SW480 (cell line): Measurements from ENCODE around the gene SLBP.
"Not testable (repeated sequence)": the region's sequence is repeated elsewhere in the genome, so short reads cannot be mapped to it uniquely, and the experiment has no call there.

Experiments
- DNase-seq: peaks from one replicate; pipeline ENCODE4 v3.0.0-alpha.2; 2016; ENCODE audit warnings: low spot score

SLBP gene

DNA sequence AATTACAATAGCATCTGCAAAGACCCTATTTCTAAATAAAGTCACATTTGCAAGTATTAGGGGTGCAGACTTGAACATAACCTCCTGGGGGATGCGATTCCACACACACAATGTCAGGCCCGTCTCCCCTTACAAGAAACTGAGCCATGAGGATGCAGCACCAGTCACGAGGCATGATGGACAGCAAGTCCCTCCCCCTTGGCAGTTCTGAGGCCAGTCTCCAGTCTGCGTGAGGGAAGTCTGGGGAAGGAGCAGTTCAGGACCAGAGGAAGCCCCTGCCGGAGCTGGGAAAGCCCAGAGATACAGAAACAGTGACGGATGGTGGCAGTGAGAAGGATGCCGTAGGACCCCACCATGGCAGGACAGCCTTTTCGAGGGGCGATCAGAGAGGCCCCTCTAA lies 37.4 kb downstream of the SLBP start:
- no peak for DNase-seq

DNA sequence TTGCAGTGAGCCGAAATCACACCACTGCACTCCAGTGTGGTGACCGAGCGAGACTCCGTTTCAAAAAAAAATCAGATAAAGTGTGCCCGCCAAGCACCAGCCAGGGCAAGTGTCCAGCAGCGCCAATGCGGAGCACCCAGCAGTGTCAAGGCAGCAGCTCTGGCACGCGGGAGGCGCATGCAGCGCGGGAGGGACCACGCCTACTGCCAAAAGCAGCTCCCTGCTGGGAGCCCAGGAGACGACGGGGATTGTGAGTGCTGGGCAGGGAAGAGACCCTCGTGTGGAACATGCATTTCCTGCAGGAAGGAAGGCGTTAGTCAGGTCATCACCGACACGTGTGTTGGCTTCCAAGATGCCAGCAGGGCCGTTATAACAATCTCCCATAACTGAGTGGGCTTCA lies 38.4 kb downstream of the SLBP start:
- DNase-seq: no peak

DNA sequence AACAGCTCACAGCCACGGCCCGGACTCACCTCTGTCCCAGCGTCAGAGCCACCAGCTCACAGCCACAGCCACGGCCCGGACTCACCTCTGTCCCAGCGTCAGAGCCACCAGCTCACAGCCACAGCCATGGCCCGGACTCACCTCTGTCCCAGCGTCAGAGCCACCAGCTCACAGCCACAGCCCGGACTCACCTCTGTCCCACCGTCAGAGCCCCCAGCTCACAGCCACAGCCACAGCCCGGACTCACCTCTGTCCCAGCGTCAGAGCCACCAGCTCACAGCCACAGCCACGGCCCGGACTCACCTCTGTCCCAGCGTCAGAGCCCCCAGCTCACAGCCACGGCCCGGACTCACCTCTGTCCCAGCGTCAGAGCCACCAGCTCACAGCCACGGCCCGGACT lies 41.1 kb downstream of the SLBP start:
- DNase-seq: not testable (repeated sequence)

GRCh38 chr4:1670279-1670678 lies 41.8 kb downstream of the SLBP start:
- DNase-seq: no peak

GRCh38 chr4:1669850-1670249 lies 42.3 kb downstream of the SLBP start:
- DNase-seq: no peak

GRCh38 chr4:1669270-1669669 lies 42.8 kb downstream of the SLBP start:
- DNase-seq: no peak

GRCh38 chr4:1668488-1668840 lies 43.7 kb downstream of the SLBP start:
- no peak for DNase-seq

DNA sequence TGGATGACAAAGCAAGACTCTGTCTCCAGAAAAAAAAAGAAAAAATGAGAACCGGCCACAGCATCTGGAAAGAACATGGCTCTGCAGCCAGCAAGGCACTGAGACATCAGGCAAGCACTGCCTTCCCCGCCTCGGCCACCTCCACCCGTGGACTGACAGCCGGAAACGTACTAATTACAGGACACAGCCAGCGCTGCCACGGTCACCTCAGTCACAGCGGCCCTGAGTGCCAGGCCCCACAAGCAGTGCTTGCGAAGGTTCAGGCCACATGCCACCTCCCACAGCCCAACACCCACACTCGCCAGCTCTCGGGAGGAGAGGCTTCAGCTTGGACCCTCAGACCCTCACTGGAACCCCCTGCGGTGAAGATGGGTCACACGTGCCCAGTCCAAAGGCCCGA lies 44.8 kb downstream of the SLBP start:
- no peak for DNase-seq

GRCh38 chr4:1666391-1666790 lies 45.7 kb downstream of the SLBP start:
- no peak for DNase-seq

DNA sequence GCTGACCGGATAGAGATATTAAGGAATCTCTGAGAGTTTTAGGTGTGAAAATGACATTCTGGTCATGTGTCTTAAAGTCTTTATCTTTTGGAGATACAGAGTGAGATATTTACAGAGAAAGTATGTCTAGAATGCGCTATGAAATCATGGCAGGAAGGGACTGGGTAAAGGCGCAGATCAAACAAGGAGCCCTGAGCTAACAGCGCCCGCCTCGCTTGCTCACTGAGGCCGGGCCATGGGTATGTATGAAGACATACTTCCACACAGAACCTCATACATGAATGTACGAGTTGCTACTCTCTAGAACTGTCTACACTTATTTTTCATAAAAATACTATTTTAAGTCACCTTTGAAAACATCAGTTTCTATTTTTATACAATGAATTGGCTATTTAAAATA lies 48.0 kb downstream of the SLBP start:
- DNase-seq: no peak

DNA sequence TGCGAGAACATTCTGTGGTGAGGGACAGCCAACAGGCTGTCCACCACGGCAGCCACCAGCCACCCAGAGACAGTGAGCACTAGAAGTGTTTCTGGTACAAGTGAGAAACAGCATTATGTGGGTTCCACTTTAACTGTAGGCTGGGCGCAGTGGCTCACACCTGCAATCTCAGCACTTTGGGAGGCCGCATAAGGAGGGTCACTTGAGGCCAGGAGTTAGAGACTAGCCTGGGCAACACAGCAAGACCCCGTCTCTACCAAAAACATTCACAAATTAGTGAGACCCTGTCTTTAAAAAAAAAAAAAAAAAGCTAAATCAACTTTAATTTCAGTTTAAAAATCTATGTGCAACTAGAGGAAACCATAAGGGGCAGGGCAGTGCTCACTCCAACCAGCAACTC lies 48.6 kb downstream of the SLBP start:
- DNase-seq: no peak

DNA sequence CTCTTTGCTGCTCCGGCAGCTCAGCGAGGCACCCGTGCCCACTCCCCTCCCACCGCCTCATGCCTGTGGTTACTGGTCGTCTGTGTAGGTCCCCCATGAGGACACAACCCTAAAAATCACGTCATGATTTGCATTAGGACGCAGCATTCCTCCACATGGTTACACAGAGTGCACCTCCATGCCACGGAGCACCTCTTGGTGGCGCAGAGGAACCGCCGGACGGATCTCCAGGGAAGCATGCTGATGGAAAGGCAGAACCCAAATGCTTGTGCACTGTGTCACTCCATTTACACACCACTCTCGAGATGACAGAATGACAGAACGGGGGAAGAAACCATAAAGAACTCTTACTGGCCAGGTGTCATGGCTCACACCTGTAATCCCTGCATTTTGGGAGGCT lies 50.4 kb downstream of the SLBP start:
- no peak for DNase-seq

DNA sequence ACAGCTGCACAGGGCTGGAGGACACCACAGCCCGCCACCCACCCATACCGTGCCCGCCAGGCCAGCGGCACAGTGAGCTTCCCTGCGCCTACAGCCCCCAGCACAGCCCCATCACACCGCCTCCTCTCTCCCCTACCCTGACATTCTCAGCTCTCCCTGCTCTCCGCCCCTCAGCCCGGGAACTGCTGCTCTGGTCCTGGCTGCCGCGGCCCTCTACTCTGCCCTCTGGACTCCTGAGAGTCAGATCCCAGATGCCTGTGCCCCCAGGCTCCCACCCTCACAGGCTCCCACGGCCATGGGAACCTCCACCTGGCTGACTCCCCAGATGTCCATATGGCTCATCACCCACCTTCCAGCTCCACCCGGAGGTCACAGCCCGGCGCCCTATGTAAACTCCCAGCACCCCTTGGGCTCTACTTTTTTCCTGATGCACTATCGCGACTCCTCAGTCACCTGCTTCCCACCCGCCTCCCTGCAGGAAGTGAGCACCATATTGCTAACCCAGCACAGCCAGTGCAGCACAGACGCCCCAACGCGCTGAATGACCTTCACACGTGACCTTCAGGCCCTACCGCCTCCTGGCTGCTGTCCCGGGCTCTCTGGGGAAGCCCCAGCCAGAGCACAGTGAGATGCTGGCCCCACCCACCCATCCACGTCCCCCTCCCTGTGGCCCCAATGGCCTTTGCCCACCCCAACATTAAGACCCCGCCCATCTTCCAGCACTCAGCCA lies 51.0 kb downstream of the SLBP start:
- no peak for DNase-seq

GRCh38 chr4:1659104-1660043 lies 52.7 kb downstream of the SLBP start:
- DNase-seq: no peak

DNA sequence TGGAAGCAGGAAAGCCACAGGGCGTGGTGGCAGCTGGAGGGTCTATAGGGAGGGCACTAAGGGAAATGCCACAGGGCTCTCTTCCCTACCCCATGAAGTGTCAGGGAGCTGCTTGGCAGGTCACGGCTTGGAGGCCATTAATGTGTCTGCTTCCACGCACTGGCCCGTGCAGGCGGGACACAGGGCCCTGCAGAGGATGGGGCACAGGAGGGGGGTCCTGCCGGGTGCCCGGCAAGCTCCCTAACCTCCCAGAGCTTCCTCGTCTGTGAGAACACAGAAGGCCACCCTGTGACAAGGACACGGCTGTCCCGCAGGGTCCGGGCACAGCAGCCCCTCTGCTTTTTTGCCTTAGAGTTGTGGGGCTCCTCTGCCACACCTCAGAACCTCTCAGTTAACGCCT lies 53.5 kb downstream of the SLBP start:
- no peak for DNase-seq

GRCh38 chr4:1658146-1658545 lies 54.0 kb downstream of the SLBP start:
- no peak for DNase-seq

DNA sequence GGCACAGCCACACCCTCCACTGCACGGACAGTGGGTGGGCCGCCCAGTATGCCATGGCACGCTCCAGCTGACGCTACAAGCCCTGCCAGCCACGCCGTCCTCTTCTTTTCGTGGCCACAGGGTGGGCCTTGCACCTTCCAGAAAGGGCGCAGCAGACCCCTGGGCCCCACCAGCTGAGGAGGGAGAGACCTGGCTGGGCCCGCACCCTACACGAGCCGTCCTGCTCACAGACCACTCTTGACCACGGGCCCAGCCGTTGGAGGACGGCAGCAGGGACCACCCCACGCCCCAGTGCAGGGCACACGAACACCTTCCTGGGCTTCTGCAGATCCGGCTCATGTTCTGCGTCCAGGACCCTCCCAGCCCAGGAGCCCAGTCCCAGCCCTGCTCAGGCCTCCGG lies 55.1 kb downstream of the SLBP start:
- no peak for DNase-seq

DNA sequence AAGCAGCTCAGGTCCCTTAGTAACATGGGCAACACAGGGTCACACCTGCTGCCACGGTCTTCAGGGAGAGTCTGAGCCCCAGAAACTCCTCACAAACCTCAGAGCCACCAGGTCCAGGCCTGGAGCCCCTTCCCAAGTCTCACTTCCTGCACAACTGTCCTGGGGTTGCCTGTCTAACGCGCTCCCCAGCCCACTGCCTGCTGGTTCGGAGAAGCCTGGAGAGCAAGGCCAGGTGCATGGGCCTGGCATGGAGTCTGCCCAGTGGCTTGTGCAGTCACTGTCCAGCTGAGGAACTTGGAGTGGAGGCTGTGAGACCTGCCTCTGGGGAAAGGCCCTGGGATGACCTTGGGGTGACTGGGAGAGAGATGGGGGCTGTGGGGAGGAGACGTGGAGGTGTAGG lies 56.0 kb downstream of the SLBP start:
- DNase-seq: no peak

DNA sequence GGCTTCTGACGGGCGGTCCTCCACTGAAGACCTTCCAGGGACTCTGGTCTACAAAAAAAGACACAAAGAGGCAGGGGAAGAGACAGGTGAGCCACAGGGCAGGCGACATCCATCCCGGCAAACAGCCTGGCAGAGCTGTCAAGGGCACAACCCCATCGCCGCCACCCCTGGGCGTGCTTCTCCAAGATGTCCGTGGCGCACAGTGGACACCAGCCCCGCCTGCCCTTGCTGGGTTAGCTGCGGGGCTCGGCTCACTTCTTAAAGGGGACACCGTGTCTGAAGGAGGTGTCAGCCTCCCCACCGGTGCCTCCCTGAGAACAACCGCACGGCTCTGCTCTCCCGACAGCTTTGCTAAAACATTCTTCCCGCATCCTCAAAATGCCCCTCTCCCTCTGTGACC lies 56.4 kb downstream of the SLBP start:
- no peak for DNase-seq

DNA sequence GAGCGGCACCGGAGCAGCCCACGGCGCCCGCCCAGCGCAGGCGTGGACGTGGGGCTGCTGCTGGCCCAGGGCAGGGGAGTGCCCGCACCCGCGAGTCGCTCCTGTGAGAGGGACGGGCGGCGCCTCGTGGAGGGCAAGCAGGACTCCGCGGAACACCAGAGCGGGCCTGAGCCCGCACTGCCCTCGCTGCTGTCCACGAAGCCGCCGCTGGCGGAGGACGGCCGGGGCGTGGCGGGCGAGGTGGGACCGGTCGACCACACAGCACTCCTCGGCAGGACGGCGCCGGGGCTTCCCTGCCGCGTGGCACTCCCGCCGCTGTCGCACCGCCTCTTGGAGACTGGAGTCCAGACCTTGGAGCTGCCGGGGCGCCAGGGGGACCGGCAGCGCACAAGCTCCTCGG lies 57.0 kb downstream of the SLBP start:
- no peak for DNase-seq

- DNase-seq: no peak
These were observed 57.7 kb downstream of the SLBP start for GRCh38 chr4:1654216-1654955.

GRCh38 chr4:1653776-1654175 lies 58.3 kb downstream of the SLBP start:
- no peak for DNase-seq

- no peak for DNase-seq
These were observed 60.0 kb downstream of the SLBP start for GRCh38 chr4:1652088-1652487.
